HFFc6 (cell line): Measurements from ENCODE around the gene DGKH. TPM values are rescaled to one million over a fixed set of nuclear protein-coding genes. Genes with fewer than 3 reads are reported as not detected.
"Not testable (repeated sequence)": the region's sequence is repeated elsewhere in the genome, so short reads cannot be mapped to it uniquely, and the experiment has no call there.

Source experiments
- DNase-seq: peaks from one replicate; pipeline ENCODE4 v3.0.0-alpha.2; 2018
- H3K27ac Mint-ChIP-seq: 2 replicates; pipeline ENCODE4 v1.8.0; 2020; ENCODE audit warnings: mild to moderate bottlenecking, mixed read lengths
- H3K27me3 Mint-ChIP-seq: 2 replicates; pipeline ENCODE4 v1.8.0; 2021; ENCODE audit warnings: mild to moderate bottlenecking, moderate library complexity, mixed read lengths; ENCODE audit not compliant: insufficient read depth
- H3K36me3 Mint-ChIP-seq: 2 replicates; pipeline ENCODE4 v1.8.0; 2021; ENCODE audit warnings: low read depth, mixed read lengths
- H3K4me1 Mint-ChIP-seq: 2 replicates; pipeline ENCODE4 v1.8.0; 2020; ENCODE audit warnings: low read depth, mixed read lengths
- H3K4me3 Mint-ChIP-seq: 2 replicates; pipeline ENCODE4 v1.8.0; 2020; ENCODE audit warnings: mild to moderate bottlenecking, moderate library complexity, mixed read lengths
- H3K9me3 Mint-ChIP-seq: 2 replicates; pipeline ENCODE4 v1.8.0; 2020; ENCODE audit warnings: mild to moderate bottlenecking, mixed read lengths
- CTCF ChIP-seq: fragments of 200-600 bp; sonication (generic); IDR thresholded peaks from 2 replicates; pipeline ENCODE4 v1.5.0; 2021; ENCODE audit warnings: antibody characterized with exemption, mild to moderate bottlenecking
- total RNA-seq, 6 experiments: library from RNA; stranded (reverse); fragmentation: NEBNext Ultra II Directional; extraction: Animal tissue kit (Norgen Biotek cat#: 25700); gene quantifications; 2 replicates in 1 of 6; 3 replicates in 5 of 6; pipeline ENCODE4 v1.2.3, GENCODE V29; 2021

The DGKH gene
- total RNA-seq, 6 experiments from 2014 or later, result 6.9 to 8.7 (median 7.8) TPM

- no peaks in the 10 kb centered on the region; the same call in 1 of the 2 replicates for H3K27me3 Mint-ChIP-seq
- no peak overlapping the region for H3K4me3 Mint-ChIP-seq
- H3K36me3 Mint-ChIP-seq, result peaks cover 32% of the 10 kb centered on the region
- no peak for DNase-seq
- peaks cover 10% of the 10 kb centered on the region; the same call in 1 of the 2 replicates for H3K9me3 Mint-ChIP-seq
- H3K4me1 Mint-ChIP-seq, result peaks cover 18% of the 10 kb centered on the region
- TF ChIP-seq CTCF, result no peak
- H3K27ac Mint-ChIP-seq, result no peak overlapping the region
These were observed 34.8 kb downstream of the DGKH start for GRCh38 chr13:42083138-42083770.

DNA sequence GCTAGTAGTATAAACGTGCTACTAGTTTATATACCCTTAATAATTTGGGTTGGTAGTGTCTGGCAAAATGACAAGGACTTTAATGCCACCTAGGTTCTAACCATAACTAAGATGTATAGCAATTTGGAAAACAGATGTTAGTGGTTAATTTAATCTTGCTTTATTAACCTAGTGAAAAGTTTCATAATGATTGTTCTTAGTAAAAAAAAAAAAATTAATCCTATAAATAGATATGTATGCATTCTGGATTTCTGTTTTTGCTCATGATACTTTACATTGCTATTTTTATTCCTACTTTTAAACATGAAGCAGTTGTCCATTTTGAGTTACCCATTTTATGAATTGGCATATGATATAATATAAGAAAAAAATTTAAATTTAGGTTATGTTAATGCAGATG lies 36.3 kb downstream of the DGKH start:
- H3K36me3 Mint-ChIP-seq, result peaks cover 32% of the 10 kb centered on the region

DNA sequence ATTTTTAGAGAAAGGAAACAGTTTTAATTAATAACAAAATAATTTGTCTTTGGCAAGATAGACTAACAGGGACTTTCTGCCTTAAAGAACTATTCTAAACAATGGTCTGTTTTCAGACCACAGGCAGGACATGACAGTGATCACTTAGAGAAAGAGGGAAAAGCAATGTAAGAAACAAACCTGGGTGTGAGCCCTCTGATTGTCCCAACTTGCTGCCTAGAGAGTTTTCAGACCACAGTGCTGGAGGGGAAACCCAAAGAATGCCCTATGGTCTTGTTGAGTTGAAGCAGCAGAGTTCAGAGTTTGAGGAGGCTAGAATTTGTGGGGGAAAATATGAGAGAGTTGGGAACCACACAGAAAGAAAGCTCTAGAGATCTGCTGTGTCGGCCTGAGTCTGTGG lies 38.1 kb downstream of the DGKH start:
- Mint-ChIP-seq H3K36me3 (peaks cover 37% of the 10 kb centered on the region), H3K4me1 (peaks cover 19% of the 10 kb centered on the region), H3K9me3 (peaks cover 10% of the 10 kb centered on the region; the same call in 1 of the 2 replicates), H3K4me3 (no peak overlapping the region), H3K27ac (no peak overlapping the region), H3K27me3 (no peaks in the 10 kb centered on the region)
- DNase-seq, result no peak
- TF ChIP-seq CTCF, result no peak

More for the DNA sequence above, 36.3 kb downstream of the DGKH start:
- Mint-ChIP-seq H3K27ac (no peak overlapping the region), H3K4me3 (no peak overlapping the region), H3K9me3 (peaks cover 10% of the 10 kb centered on the region; the same call in 1 of the 2 replicates), H3K27me3 (no peaks in the 10 kb centered on the region), H3K4me1 (peaks cover 19% of the 10 kb centered on the region)
- DNase-seq, result no peak
- no peak for TF ChIP-seq CTCF

DNA sequence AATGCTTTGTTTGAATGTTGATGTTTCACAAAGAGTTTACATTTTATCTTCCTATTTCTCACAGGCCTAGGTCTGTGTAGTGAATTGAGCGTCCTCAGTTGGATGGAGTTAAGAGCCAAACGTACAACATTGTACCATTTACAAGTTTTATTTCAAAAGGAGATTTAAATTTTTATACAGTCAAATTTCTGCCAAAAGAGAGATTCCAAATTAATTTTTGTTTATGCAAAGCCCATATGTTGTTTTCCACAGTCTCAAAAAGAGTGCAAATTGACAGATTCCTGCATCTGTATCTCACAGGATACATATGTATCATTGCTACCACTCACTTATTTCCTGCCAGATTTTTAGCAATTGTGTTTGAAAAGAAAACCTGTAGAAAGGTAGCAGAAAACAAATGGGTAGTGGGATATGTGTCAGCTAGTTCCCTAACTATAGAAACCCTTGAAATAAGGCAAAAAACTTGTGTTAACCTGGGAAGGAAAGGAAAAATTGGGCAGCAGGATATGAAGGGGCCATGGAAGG lies 46.1 kb downstream of the DGKH start:
- TF ChIP-seq CTCF, result no peak
- H3K27me3 Mint-ChIP-seq, result no peaks in the 10 kb centered on the region
- no peak overlapping the region for H3K4me3 Mint-ChIP-seq
- H3K27ac Mint-ChIP-seq, result no peak overlapping the region
- H3K36me3 Mint-ChIP-seq, result peaks cover 17% of the 10 kb centered on the region
- H3K9me3 Mint-ChIP-seq, result no peaks in the 10 kb centered on the region
- DNase-seq, result no peak
- no peaks in the 10 kb centered on the region for H3K4me1 Mint-ChIP-seq

- DNase-seq, H3K27me3 Mint-ChIP-seq, H3K9me3 Mint-ChIP-seq, H3K27ac Mint-ChIP-seq, H3K4me1 Mint-ChIP-seq, H3K4me3 Mint-ChIP-seq, H3K36me3 Mint-ChIP-seq: not testable (repeated sequence)
These were observed 47.8 kb downstream of the DGKH start for GRCh38 chr13:42096222-42096621.

DNA sequence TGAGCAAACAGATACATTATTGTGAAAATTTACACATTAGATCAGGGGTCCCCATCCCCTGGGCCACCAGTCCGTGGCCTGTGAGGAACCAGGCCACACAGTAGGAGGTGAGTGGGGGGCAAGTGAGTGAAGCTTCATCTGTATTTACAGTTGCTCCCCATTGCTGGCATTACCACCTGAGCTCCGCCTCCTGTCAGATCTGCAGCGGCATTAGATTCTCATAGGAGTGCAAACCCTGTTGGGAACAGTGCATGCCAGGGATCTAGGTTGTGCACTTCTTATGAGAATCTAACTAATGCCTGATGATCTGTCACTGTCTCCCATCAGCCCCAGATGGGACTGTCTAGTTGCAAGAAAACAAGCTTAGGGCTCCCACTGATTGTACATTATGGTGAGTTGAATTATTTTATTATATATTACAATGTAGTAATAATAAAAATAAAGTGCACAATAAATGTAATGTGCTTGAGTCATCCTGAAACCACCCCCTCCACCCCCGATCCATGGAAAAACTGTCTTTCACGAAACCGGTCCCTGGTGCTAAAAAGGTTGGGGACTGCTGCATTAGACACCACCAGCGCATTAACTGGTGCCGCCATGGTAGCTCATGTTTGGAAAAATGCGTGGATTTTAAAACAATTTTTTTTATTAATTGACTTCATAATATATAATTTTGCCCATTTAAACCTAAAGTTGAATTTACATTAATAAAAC lies 51.7 kb downstream of the DGKH start:
- no peak for TF ChIP-seq CTCF

More for the DNA sequence above, 51.7 kb downstream of the DGKH start:
- H3K27me3 Mint-ChIP-seq, result no peaks in the 10 kb centered on the region
- peaks cover 5% of the 10 kb centered on the region; the same call in 1 of the 2 replicates for H3K36me3 Mint-ChIP-seq
- H3K4me3 Mint-ChIP-seq, result no peak overlapping the region
- DNase-seq, result no peak
- H3K4me1 Mint-ChIP-seq, result peaks cover 32% of the 10 kb centered on the region
- no peak overlapping the region for H3K27ac Mint-ChIP-seq
- H3K9me3 Mint-ChIP-seq, result no peaks in the 10 kb centered on the region
